Liver (tissue), 9 donors: Measurements from ENCODE around the gene FICD. TPM values are rescaled to one million over a fixed set of nuclear protein-coding genes. Genes with fewer than 3 reads are reported as not detected.
"Not testable (repeated sequence)": the region's sequence is repeated elsewhere in the genome, so short reads cannot be mapped to it uniquely, and the experiment has no call there.

Experiments used
- DNase-seq: peaks from one replicate; pipeline ENCODE4 v3.0.0-alpha.2; 2017; ENCODE audit warnings: low spot score
- H3K27ac ChIP-seq, 2 donors: one replicate each; pipeline ENCODE4 v1.7.0; 2013; ENCODE audit warnings: inconsistent platforms in 2 of 2, low read length in 2 of 2, control low read depth in 1 of 2, low read depth in 1 of 2, mild to moderate bottlenecking in 1 of 2
- H3K27me3 ChIP-seq, 4 donors: one replicate each; pipeline versions ENCODE4 v1.6.1 to v1.7.0; 2013; ENCODE audit warnings: low read length in 3 of 4, inconsistent platforms in 1 of 4, mild to moderate bottlenecking in 1 of 4, moderate library complexity in 1 of 4; ENCODE audit not compliant: control insufficient read depth in 4 of 4, insufficient read depth in 4 of 4
- H3K36me3 ChIP-seq, 4 donors: one replicate each; pipeline versions ENCODE4 v1.6.1 to v1.7.0; 2013; ENCODE audit warnings: low read length in 3 of 4, mild to moderate bottlenecking in 3 of 4, low read depth in 1 of 4, moderate library complexity in 1 of 4; ENCODE audit not compliant: control insufficient read depth in 4 of 4, insufficient read depth in 3 of 4
- H3K4me1 ChIP-seq, 4 donors: one replicate each; pipeline versions ENCODE4 v1.6.1 to v1.7.0; 2013; ENCODE audit warnings: low read length in 3 of 4, mild to moderate bottlenecking in 3 of 4, moderate library complexity in 1 of 4; ENCODE audit not compliant: control insufficient read depth in 4 of 4, insufficient read depth in 4 of 4
- H3K4me3 ChIP-seq, 3 donors: one replicate each; pipeline versions ENCODE4 v1.6.1 to v1.7.0; 2013; ENCODE audit warnings: low read length in 3 of 3, control low read depth in 1 of 3, low read depth in 1 of 3, mild to moderate bottlenecking in 1 of 3
- H3K9ac ChIP-seq, 2 donors: one replicate each; pipeline ENCODE4 v1.7.0; 2013; ENCODE audit warnings: low read length in 2 of 2, mild to moderate bottlenecking in 2 of 2, moderate library complexity in 2 of 2, control low read depth in 1 of 2, low read depth in 1 of 2
- H3K9me3 ChIP-seq, 4 donors: one replicate each; pipeline versions ENCODE4 v1.6.1 to v1.7.0; 2013; ENCODE audit warnings: low read length in 3 of 4; ENCODE audit not compliant: control insufficient read depth in 4 of 4
- CTCF ChIP-seq: fragments of 150-350 bp; IDR thresholded peaks from 2 replicates; pipeline ENCODE4 v1.5.1; 2017; ENCODE audit warnings: improper control_type of control experiment, low read depth, low read length; ENCODE audit not compliant: missing input control
- EGR1 ChIP-seq, 2 donors: IDR thresholded peaks; 2 replicates each; pipeline ENCODE4 v1.6.1; 2016 to 2018; ENCODE audit warnings: antibody characterized with exemption in 2 of 2, low read depth in 2 of 2
- FOXA1 ChIP-seq: IDR thresholded peaks from 2 replicates; pipeline ENCODE4 v1.6.1; 2016; ENCODE audit warnings: antibody characterized with exemption
- FOXA2 ChIP-seq: IDR thresholded peaks from 2 replicates; pipeline ENCODE4 v1.6.1; 2016; ENCODE audit warnings: antibody characterized with exemption
- GABPA ChIP-seq, 2 donors: IDR thresholded peaks in 1 of 2; conservative IDR thresholded peaks in 1 of 2; 2 replicates each; pipeline ENCODE4 v1.6.1; 2016; ENCODE audit warnings: antibody characterized with exemption in 2 of 2, mild to moderate bottlenecking in 1 of 2, moderate library complexity in 1 of 2
- HNF4A ChIP-seq, 2 donors: conservative IDR thresholded peaks; 2 replicates each; pipeline ENCODE4 v1.6.1; 2016; ENCODE audit warnings: antibody characterized with exemption in 2 of 2, mild to moderate bottlenecking in 2 of 2
- HNF4G ChIP-seq: IDR thresholded peaks from 2 replicates; pipeline ENCODE4 v1.6.1; 2016; ENCODE audit warnings: antibody characterized with exemption
- JUND ChIP-seq, 2 donors: IDR thresholded peaks; 2 replicates each; pipeline ENCODE4 v1.6.1; 2016; ENCODE audit warnings: antibody characterized with exemption in 2 of 2
- MAX ChIP-seq: IDR thresholded peaks from 2 replicates; pipeline ENCODE4 v1.6.1; 2016; ENCODE audit warnings: antibody characterized with exemption
- RAD21 ChIP-seq, 2 donors: IDR thresholded peaks; 2 replicates each; pipeline ENCODE4 v1.6.1; 2016; ENCODE audit warnings: antibody characterized with exemption in 2 of 2, mild to moderate bottlenecking in 2 of 2
- REST ChIP-seq: IDR thresholded peaks from 2 replicates; pipeline ENCODE4 v1.6.1; 2016; ENCODE audit warnings: antibody characterized with exemption, mild to moderate bottlenecking
- RXRA ChIP-seq, 2 donors: IDR thresholded peaks; 2 replicates each; pipeline ENCODE4 v1.6.1; 2017 to 2018; ENCODE audit warnings: antibody characterized with exemption in 2 of 2, mild to moderate bottlenecking in 1 of 2
- SP1 ChIP-seq: IDR thresholded peaks from 2 replicates; pipeline ENCODE4 v1.6.1; 2018; ENCODE audit warnings: antibody characterized with exemption, mild to moderate bottlenecking
- TAF1 ChIP-seq: conservative IDR thresholded peaks from 2 replicates; pipeline ENCODE4 v1.6.1; 2016; ENCODE audit warnings: antibody characterized with exemption, mild to moderate bottlenecking
- YY1 ChIP-seq: IDR thresholded peaks from 2 replicates; pipeline ENCODE4 v1.6.1; 2016; ENCODE audit warnings: antibody characterized with exemption, mild to moderate bottlenecking
- ZBTB33 ChIP-seq: IDR thresholded peaks from 2 replicates; pipeline ENCODE4 v1.6.1; 2016; ENCODE audit warnings: antibody characterized with exemption
- WGBS: extraction: QIAGEN DNeasy Blood & Tissue Kit; methylation state at CpG from one replicate; pipeline ENCODE4 v1.1.7; 2013; 5-methylcytosine and 5-hydroxymethylcytosine counted together
- polyA plus RNA-seq, 2 donors: library from polyadenylated mRNA; stranded (reverse) in 1 of 2; unstranded in 1 of 2; fragments of 200-250 nt in 1 of 2; fragments of >200 nt in 1 of 2; fragmentation: Nextera tagmentation in 1 of 2; extraction: Ambion mirVana in 1 of 2; gene quantifications; one replicate each; pipeline versions ENCODE4 v1.2.1 to v1.2.3, GENCODE V29; 2013 to 2015
- total RNA-seq, 2 donors: library from RNA; depleted of rRNA; stranded (reverse); fragments of >200 nt; gene quantifications; one replicate each; pipeline ENCODE4 v1.2.3, GENCODE V29; 2014
- donor health status: healthy.
- donor health status: healthy.
- donor health status: healthy.
- donor health status: healthy.
- donor health status: healthy.

The FICD gene
- total and polyA plus RNA-seq, 4 donors, result 3.6 to 20.9 (median 6.6) TPM

DNA sequence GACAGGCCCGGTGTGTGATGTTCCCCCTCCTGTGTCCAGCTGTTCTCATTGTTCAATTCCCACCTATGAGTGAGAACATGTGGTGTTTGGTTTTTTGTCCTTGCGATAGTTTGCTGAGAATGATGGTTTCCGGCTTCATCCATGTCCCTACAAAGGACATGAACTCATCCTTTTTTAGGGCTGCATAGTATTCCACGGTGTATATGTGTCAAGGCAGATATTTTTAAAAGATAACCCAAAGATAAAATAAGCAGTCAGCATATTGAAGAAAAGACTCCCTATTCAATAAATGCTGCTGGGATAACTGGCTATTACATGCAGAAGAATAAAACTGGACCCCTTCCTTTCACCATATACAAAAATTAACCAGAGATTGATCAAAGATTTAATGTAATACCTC is 28.0 kb upstream of the FICD start:
- 87% methylated on average over 4 of the region's 4 CpGs for WGBS
- not testable (repeated sequence) for H3K27me3 ChIP-seq, H3K27ac ChIP-seq, H3K4me1 ChIP-seq, H3K9me3 ChIP-seq, H3K9ac ChIP-seq, DNase-seq, H3K4me3 ChIP-seq, H3K36me3 ChIP-seq

- TF ChIP-seq HNF4G, result no peak
- no peak for TF ChIP-seq SP1
- TF ChIP-seq EGR1 (IDR thresholded peaks at IDR 0.05; ENCODE audit: low read depth in 2 of 2), result no peak
- no peak for TF ChIP-seq TAF1
- TF ChIP-seq MAX, result no peak
- no peak for TF ChIP-seq JUND (IDR thresholded peaks at IDR 0.05)
- TF ChIP-seq CTCF, result no peak
- TF ChIP-seq RXRA (IDR thresholded peaks at IDR 0.05), result no peak
- TF ChIP-seq GABPA (IDR thresholded peaks at IDR 0.05 in 1 of 2, conservative IDR thresholded peaks at IDR 0.05 in 1 of 2), result no peak
- TF ChIP-seq FOXA2, result no peak
- no peak for TF ChIP-seq YY1
- TF ChIP-seq REST, result no peak
- no peak for TF ChIP-seq ZBTB33
- no peak for TF ChIP-seq HNF4A (conservative IDR thresholded peaks at IDR 0.05)
- TF ChIP-seq FOXA1, result no peak
- no peak for TF ChIP-seq RAD21 (IDR thresholded peaks at IDR 0.05)
- Histone ChIP-seq H3K4me1 (no peaks in the 10 kb centered on the region), H3K9me3 (no peaks in the 10 kb centered on the region), H3K9ac (no peak overlapping the region), H3K27me3 (peaks cover 0 to 5% (median 1%) of the 10 kb centered on the region in 4 donors), H3K27ac (no peak overlapping the region), H3K36me3 (no peaks in the 10 kb centered on the region), H3K4me3 (no peak overlapping the region)
- WGBS, result 51% methylated on average over 2 of the region's 2 CpGs
- no peak for DNase-seq
Observed at GRCh38 chr12:108491256-108491655, 23.8 kb upstream of the FICD start.
